Left renal cortex interstitium (tissue), 4 donors: ENCODE results near the gene C19orf67. TPM values are rescaled to one million over a fixed set of nuclear protein-coding genes. Genes with fewer than 3 reads are reported as not detected.
"Not testable (repeated sequence)": the region's sequence is repeated elsewhere in the genome, so short reads cannot be mapped to it uniquely, and the experiment has no call there.

Source experiments
- DNase-seq, 4 donors: peaks; one replicate each; pipeline ENCODE4 v3.0.0-alpha.2; 2013; ENCODE audit warnings: low read depth in 4 of 4, low spot score in 2 of 4, missing footprints in 1 of 4
- polyA plus RNA-seq, 4 donors: library from polyadenylated mRNA; unstranded; fragments of 120-200 nt; gene quantifications; one replicate each; pipeline ENCODE4 v1.2.1, GENCODE V29; 2013; ENCODE audit not compliant: insufficient read length in 4 of 4

Gene C19orf67
- polyA plus RNA-seq, 4 donors: 0.10 to 0.16 TPM; not detected in 2

GRCh38 chr19:14059093-14059480 is 26.5 kb downstream of the C19orf67 start:
- no peak for DNase-seq

- DNase-seq: no peak
Measured at GRCh38 chr19:14058182-14059092, 27.1 kb downstream of the C19orf67 start.

DNA sequence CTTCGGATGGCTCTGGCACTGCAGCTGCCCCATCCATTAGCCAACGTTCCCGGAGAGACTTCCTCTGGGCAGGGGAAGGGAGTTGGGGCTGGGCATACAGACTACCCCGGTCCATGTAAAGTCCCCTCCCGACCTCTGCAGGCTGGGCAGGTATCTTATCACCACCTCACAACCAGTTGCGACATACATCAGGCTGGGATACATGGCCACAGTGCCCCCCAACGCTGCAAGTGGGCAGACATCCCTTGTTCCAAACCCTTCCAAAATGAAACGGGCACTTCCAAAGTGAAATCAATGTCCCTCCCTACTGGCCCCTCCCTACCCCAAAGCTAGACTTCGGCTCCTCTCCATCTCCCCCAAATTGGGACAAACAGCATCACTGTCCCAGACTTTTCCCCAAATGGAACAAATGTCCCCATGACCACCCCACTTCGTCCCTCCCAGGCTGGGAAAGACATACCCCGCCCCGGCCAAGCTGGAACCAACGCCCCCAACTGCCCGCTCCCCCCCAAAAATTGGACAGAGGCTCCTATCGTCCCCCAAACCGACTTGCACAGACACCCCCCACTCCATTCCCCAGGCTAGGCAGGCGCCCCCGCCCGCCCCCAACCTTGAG is 28.7 kb downstream of the C19orf67 start:
- no peak for DNase-seq

- no peak for DNase-seq
Measured at GRCh38 chr19:14056069-14056666, 29.4 kb downstream of the C19orf67 start.

GRCh38 chr19:14055396-14055795 is 30.2 kb downstream of the C19orf67 start:
- DNase-seq: no peak

- DNase-seq: no peak
Measured at GRCh38 chr19:14054721-14055120, 30.9 kb downstream of the C19orf67 start.

DNA sequence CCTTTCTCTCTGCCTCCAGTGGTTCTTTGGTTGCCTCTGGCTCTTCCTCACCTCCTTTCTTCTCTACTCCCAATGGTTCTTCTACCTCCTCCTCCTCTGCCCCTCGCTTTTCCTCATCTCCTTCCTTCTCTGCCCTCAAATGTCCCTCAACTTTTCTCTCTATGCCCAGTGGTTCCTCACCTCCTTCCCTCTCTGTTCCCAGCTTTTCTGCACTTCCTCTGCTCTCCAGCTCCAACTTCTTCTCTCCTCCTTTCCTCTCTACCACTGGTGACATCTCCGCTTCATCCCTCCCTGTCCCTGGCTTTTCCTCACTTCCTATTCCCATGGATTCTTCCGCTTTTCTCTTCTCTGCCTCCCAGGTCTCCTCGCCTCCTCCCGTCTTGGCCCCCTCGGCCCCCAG is 31.5 kb downstream of the C19orf67 start:
- DNase-seq: no peak

- DNase-seq: no peak
Measured at GRCh38 chr19:14053500-14053899, 32.1 kb downstream of the C19orf67 start.

- no peak for DNase-seq
Measured at GRCh38 chr19:14053032-14053431, 32.6 kb downstream of the C19orf67 start.

- no peak for DNase-seq
Measured at GRCh38 chr19:14052470-14052869, 33.1 kb downstream of the C19orf67 start.

DNA sequence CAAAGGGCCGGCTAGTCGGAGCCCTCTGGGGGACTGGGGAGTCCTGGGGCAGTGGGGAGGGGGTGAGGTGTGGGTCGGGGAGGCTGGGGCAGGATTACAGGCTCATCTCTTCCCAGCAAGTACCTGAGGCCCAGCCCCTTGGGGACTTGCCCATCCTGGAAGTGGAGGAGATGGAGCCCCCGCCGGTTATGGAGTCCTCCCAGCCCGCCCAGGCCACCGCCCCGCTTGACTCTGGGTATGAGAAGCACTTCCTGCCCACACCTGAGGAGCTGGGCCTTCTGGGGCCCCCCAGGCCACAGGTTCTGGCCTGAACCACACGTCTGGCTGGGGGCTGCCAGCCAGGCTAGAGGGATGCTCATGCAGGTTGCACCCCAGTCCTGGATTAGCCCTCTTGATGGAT is 33.6 kb downstream of the C19orf67 start:
- no peak for DNase-seq

DNA sequence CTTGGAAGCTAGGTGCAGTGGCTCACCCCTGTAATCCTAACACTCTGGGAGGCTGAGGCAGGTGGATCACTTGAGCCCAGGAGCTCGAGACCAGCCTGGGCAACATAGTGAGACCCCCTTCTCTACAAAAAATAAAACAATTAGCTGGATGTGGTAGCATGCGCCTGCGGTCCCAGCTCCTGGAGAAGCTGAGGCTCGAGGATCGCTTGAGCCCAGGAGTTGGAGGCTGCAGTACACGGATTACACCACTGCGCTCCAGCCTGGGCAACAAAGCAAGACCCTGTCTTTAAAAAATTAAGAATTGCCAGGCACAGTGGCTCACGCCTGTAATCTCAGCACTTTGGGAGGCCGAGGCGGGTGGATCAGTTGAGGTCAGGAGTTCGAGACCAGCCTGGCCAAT is 34.6 kb downstream of the C19orf67 start:
- not testable (repeated sequence) for DNase-seq

DNA sequence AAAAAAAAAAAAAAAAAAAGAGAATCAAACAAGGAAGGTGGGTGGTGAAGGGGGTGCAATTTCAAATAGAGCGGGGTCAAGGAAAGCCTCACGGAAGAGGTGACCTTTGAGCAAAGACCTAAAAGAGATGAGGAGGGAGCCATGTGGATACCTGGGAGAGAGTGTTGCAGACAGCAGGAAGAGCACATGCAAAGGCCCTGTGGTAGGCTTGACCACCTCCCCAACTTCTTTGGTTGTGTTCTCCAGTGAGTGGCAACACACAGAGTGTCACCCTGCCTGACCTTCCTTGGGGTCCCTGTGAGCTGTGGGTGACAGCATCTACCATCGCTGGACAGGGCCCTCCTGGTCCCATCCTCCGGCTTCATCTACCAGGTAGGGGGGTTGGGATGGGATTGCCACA is 35.1 kb downstream of the C19orf67 start:
- no peak for DNase-seq

- DNase-seq: no peak
Measured at GRCh38 chr19:14048443-14049153, 37.0 kb downstream of the C19orf67 start.

GRCh38 chr19:14047866-14048265 is 37.7 kb downstream of the C19orf67 start:
- not testable (repeated sequence) for DNase-seq

GRCh38 chr19:14042659-14043608 is 42.6 kb downstream of the C19orf67 start:
- DNase-seq: peak in 1 of 4 donors; percentile 71

DNA sequence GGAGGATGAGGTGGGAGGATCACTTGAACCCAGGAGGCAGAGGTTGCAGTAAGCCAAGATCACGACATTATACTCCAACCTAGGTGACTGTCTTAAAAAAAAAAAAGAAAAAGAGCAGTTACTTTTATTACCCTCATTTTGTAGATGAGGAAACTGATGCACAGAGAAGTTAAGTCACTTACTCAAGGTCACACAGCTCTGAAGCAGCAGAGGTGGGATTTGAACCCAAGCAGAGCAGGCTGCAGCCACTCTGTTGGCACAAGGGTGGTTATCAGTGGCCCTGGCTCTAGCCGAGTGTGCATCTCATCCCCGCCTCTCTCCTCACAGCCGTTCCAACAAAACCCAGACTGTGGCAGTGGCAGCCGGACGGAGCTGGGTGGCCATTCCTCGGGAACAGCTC is 46.4 kb downstream of the C19orf67 start:
- no peak for DNase-seq

- DNase-seq: no peak
Measured at GRCh38 chr19:14035706-14036105, 49.9 kb downstream of the C19orf67 start.

DNA sequence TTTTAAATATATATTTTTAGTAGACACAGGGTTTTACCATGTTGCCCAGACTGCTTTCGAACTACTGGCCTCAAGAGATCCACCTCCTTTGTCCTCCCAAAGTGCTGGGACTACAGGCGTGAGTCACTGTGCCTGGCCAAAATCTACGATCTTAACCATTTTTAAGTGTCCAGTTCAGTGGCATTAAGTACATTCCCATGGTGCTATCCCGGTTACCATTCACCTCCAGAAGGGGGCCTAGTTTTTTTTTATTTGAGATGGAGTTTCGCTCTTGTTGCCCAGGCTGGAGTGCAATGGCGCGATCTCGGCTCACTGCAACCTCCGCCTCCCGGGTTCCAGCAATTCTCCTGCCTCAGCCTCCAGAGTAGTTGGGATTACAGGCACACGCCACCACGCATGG is 50.4 kb downstream of the C19orf67 start:
- DNase-seq: not testable (repeated sequence)

DNA sequence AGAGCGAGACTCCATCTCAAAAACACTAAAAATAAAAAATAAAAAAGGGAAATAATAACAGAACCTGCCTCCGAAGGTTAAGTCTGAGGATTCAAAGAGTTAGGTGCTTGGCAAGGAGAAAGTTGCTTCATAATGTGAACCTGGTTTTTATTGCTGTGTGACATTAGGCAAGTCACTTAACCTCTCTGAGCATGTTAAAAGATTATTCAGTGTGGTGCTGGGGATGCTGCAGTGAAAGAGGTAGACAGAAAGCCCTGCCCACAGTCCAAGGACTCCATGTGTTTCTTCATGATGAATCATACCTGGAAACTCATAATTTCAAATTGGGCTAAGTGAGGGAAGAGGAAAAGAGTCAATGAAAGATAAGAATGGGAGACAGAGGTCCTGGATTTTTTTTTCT is 51.6 kb downstream of the C19orf67 start:
- no peak for DNase-seq
